Right cardiac atrium (tissue), 5 donors: ENCODE results near the gene OR2AE1. TPM values are rescaled to one million over a fixed set of nuclear protein-coding genes. Genes with fewer than 3 reads are reported as not detected.
"Not testable (repeated sequence)": the region's sequence is repeated elsewhere in the genome, so short reads cannot be mapped to it uniquely, and the experiment has no call there.

Experiments used
- ATAC-seq, 2 donors: fragments of 200-7000 bp; cut with Tn5 transposase; one replicate each; pipeline versions ENCODE4 v1.8.0 to v1.9.1; 2020; ENCODE audit warnings: moderate library complexity in 2 of 2, mild to moderate bottlenecking in 1 of 2
- DNase-seq, 3 donors: peaks; one replicate each; pipeline ENCODE4 v3.0.0-alpha.2; 2020
- H3K27ac ChIP-seq: one replicate; pipeline ENCODE4 v1.5.1; 2013; ENCODE audit warnings: mild to moderate bottlenecking, low read length, control low read depth, moderate library complexity
- H3K27me3 ChIP-seq: one replicate; pipeline ENCODE4 v1.6.1; 2013; ENCODE audit not compliant: control insufficient read depth, insufficient read depth
- H3K4me1 ChIP-seq: one replicate; pipeline ENCODE4 v1.6.1; 2013; ENCODE audit warnings: low read length; ENCODE audit not compliant: control insufficient read depth, insufficient read depth
- H3K4me3 ChIP-seq: one replicate; pipeline ENCODE4 v1.5.1; 2013; ENCODE audit warnings: low read length, control low read depth
- H3K9me3 ChIP-seq: one replicate; pipeline ENCODE4 v1.6.1; 2013; ENCODE audit warnings: low read length; ENCODE audit not compliant: control insufficient read depth
- WGBS: extraction: QIAGEN DNeasy Blood & Tissue Kit; methylation state at CpG from one replicate; pipeline ENCODE4 v1.1.7; 2013; 5-methylcytosine and 5-hydroxymethylcytosine counted together
- intact Hi-C, 4 donors: fragments of 100-400 bp; cut with DNase I; formaldehyde crosslinking; loops; one replicate each; pipeline versions ENCODE4 v1.11.0 to v1.14.0; 2022 to 2023
- polyA plus RNA-seq: library from polyadenylated mRNA; stranded (reverse); fragments of 200-250 nt; gene quantifications from one replicate; pipeline ENCODE4 v1.2.3, GENCODE V29; 2013
- total RNA-seq, 4 donors: library from RNA; stranded (reverse); fragmentation: NEBNext Ultra II Directional; extraction: Animal tissue kit (Norgen Biotek cat#: 25700); gene quantifications; one replicate each; pipeline ENCODE4 v1.2.1, GENCODE V29; 2021
- donor health status: healthy with polysubstance abuse.
- donor health status: DM: no; HTN: yes; CAD: no.
- donor health status: DM: no; HTN: no; CAD: no.
- donor health status: DM: no; HTN: yes; CAD: no; lungs with severe emphysema.
- donor health status: DM: yes; HTN: yes; CAD: no.

The OR2AE1 gene
- total and polyA plus RNA-seq, 5 donors, result 0.11 to 0.43 TPM; not detected in 3

GRCh38 chr7:99897322-99898022, 20.6 kb upstream of the OR2AE1 start:
- intact Hi-C loops, result no loop called here
- no peaks in the 10 kb centered on the region for H3K4me1 ChIP-seq
- no peak for ATAC-seq
- no peaks in the 10 kb centered on the region for H3K27me3 ChIP-seq
- no peak overlapping the region for H3K4me3 ChIP-seq
- no peaks in the 10 kb centered on the region for H3K9me3 ChIP-seq
- no peak overlapping the region for H3K27ac ChIP-seq
- 87% methylated on average over 6 of the region's 6 CpGs for WGBS
- no peak for DNase-seq

- DNase-seq, result no peak
- ATAC-seq, result no peak
- intact Hi-C loops, result no loop called here
- Histone ChIP-seq H3K9me3 (no peaks in the 10 kb centered on the region), H3K4me3 (no peak overlapping the region), H3K4me1 (no peaks in the 10 kb centered on the region), H3K27me3 (no peaks in the 10 kb centered on the region), H3K27ac (no peak overlapping the region)
Measured at GRCh38 chr7:99894738-99895137, 17.9 kb upstream of the OR2AE1 start.

- WGBS, result 76% methylated on average over 5 of the region's 5 CpGs
- Histone ChIP-seq H3K27me3 (no peaks in the 10 kb centered on the region), H3K27ac (no peak overlapping the region), H3K4me3 (no peak overlapping the region), H3K4me1 (no peaks in the 10 kb centered on the region), H3K9me3 (no peaks in the 10 kb centered on the region)
- no peak for ATAC-seq
- intact Hi-C loops, result no loop called here
- no peak for DNase-seq
Measured at GRCh38 chr7:99893280-99893679, 16.4 kb upstream of the OR2AE1 start.

GRCh38 chr7:99890348-99890747, 13.5 kb upstream of the OR2AE1 start:
- ATAC-seq, intact Hi-C loops, DNase-seq, H3K9me3 ChIP-seq, H3K27me3 ChIP-seq, H3K4me3 ChIP-seq, H3K4me1 ChIP-seq, H3K27ac ChIP-seq: not testable (repeated sequence)
- 98% methylated on average over 2 of the region's 2 CpGs for WGBS

GRCh38 chr7:99888366-99888765, 11.5 kb upstream of the OR2AE1 start:
- H3K4me1 ChIP-seq, H3K27me3 ChIP-seq, intact Hi-C loops, ATAC-seq, H3K4me3 ChIP-seq, H3K27ac ChIP-seq, DNase-seq, H3K9me3 ChIP-seq: not testable (repeated sequence)
- WGBS, result 86% methylated on average over 20 of the region's 29 CpGs

GRCh38 chr7:99881370-99881769, 4.5 kb upstream of the OR2AE1 start:
- intact Hi-C loops, result no loop called here
- Histone ChIP-seq H3K4me1 (no peaks in the 10 kb centered on the region), H3K4me3 (no peak overlapping the region), H3K9me3 (no peaks in the 10 kb centered on the region), H3K27me3 (no peaks in the 10 kb centered on the region), H3K27ac (no peak overlapping the region)
- DNase-seq, result no peak
- no peak for ATAC-seq
- 55% methylated on average over 4 of the region's 4 CpGs for WGBS

- 92% methylated on average over 5 of the region's 5 CpGs for WGBS
- H3K4me1 ChIP-seq, result no peaks in the 10 kb centered on the region
- ATAC-seq, result no peak
- no peaks in the 10 kb centered on the region for H3K27me3 ChIP-seq
- H3K9me3 ChIP-seq, result no peaks in the 10 kb centered on the region
- DNase-seq, result no peak
- H3K4me3 ChIP-seq, result no peak overlapping the region
- H3K27ac ChIP-seq, result no peak overlapping the region
- intact Hi-C loops, result no loop called here
Measured at GRCh38 chr7:99876491-99876890, 342 bp downstream of the OR2AE1 start.

- no peak overlapping the region for H3K27ac ChIP-seq
- no peaks in the 10 kb centered on the region for H3K27me3 ChIP-seq
- intact Hi-C loops, result no loop called here
- ATAC-seq (no peak), DNase-seq (no peak)
- H3K9me3 ChIP-seq, result no peaks in the 10 kb centered on the region
- H3K4me1 ChIP-seq, result no peaks in the 10 kb centered on the region
- no peak overlapping the region for H3K4me3 ChIP-seq
- 87% methylated on average over 1 of the region's 1 CpG for whole genome bisulfite sequencing
Measured at GRCh38 chr7:99868246-99868645, 8.6 kb downstream of the OR2AE1 start.

GRCh38 chr7:99867477-99867876, 9.4 kb downstream of the OR2AE1 start:
- H3K27me3 ChIP-seq, DNase-seq, intact Hi-C loops, H3K27ac ChIP-seq, H3K4me3 ChIP-seq, H3K4me1 ChIP-seq, H3K9me3 ChIP-seq, ATAC-seq: not testable (repeated sequence)
- WGBS, result 92% methylated on average over 2 of the region's 2 CpGs

- 52% methylated on average over 2 of the region's 2 CpGs for WGBS
- H3K27ac ChIP-seq, result no peak overlapping the region
- no peaks in the 10 kb centered on the region for H3K9me3 ChIP-seq
- no peak overlapping the region for H3K4me3 ChIP-seq
- H3K4me1 ChIP-seq, result no peaks in the 10 kb centered on the region
- no peak for ATAC-seq
- DNase-seq, result no peak
- intact Hi-C loops, result no loop called here
- H3K27me3 ChIP-seq, result no peaks in the 10 kb centered on the region
Measured at GRCh38 chr7:99863847-99864440, 12.9 kb downstream of the OR2AE1 start.

- DNase-seq, result peak; percentile 51 to 75 (median 60)
- WGBS, result 64% methylated on average over 15 of the region's 15 CpGs
- no peaks in the 10 kb centered on the region for H3K4me1 ChIP-seq
- intact Hi-C loops, result no loop called here
- H3K4me3 ChIP-seq, result no peak overlapping the region
- H3K9me3 ChIP-seq, result no peaks in the 10 kb centered on the region
- peak overlapping the region; percentile 12 for H3K27ac ChIP-seq
- peak; percentile 94 for ATAC-seq
- H3K27me3 ChIP-seq, result no peaks in the 10 kb centered on the region
Measured at GRCh38 chr7:99860281-99861127, 16.3 kb downstream of the OR2AE1 start.
